ENCODE results near the gene DTWD2.

DNA sequence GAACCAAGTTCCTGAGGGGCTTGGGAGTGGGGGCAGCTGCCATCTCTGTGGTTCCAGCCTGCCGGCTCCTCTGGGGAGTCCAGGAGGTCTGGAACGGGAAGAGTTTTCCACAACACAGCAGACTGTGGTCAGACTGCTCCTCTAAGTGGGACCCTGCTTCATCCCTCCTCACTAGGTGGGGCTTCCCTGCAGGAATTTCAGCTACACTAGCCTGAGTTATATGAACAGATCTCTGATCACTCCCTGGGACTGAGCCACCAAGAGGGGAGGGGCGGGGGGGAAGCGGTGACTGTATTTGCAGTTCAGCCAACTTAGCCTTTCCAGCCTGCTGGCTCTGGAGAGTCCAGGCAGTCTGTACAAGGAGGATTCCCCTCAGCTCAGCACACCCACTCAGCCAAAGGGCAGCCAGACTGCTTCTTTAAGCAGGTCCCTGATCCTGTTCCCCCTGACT is 19.4 kb downstream of the DTWD2 start:
- TF ChIP-seq, protein P1, sequence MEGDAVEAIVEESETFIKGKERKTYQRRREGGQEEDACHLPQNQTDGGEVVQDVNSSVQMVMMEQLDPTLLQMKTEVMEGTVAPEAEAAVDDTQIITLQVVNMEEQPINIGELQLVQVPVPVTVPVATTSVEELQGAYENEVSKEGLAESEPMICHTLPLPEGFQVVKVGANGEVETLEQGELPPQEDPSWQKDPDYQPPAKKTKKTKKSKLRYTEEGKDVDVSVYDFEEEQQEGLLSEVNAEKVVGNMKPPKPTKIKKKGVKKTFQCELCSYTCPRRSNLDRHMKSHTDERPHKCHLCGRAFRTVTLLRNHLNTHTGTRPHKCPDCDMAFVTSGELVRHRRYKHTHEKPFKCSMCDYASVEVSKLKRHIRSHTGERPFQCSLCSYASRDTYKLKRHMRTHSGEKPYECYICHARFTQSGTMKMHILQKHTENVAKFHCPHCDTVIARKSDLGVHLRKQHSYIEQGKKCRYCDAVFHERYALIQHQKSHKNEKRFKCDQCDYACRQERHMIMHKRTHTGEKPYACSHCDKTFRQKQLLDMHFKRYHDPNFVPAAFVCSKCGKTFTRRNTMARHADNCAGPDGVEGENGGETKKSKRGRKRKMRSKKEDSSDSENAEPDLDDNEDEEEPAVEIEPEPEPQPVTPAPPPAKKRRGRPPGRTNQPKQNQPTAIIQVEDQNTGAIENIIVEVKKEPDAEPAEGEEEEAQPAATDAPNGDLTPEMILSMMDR (IDR thresholded peaks at IDR 0.05; ENCODE audit: poor library complexity) = no peak
- TF ChIP-seq EZH2 (IDR thresholded peaks at IDR 0.05; ENCODE audit: borderline replicate concordance) = no peak

Data from hepatocyte (in vitro differentiated cells).